Neutrophil (primary cell): ENCODE results near the gene COL21A1.
"Not testable (repeated sequence)": the region's sequence is repeated elsewhere in the genome, so short reads cannot be mapped to it uniquely, and the experiment has no call there.

ENCODE experiments used
- H3K27ac ChIP-seq: fragments of 200-600 bp; sonication (generic); 2 replicates; pipeline ENCODE4 v1.5.1; 2016; ENCODE audit warnings: mild to moderate bottlenecking, moderate library complexity
- H3K27me3 ChIP-seq: fragments of 200-600 bp; sonication (generic); 2 replicates; pipeline ENCODE4 v1.6.0; 2016; ENCODE audit warnings: mild to moderate bottlenecking
- H3K36me3 ChIP-seq: fragments of 200-600 bp; sonication (generic); 2 replicates; pipeline ENCODE4 v1.5.1; 2017
- H3K4me1 ChIP-seq, 2 experiments: fragments of 200-600 bp in 1 of 2; sonication (generic) in 1 of 2; 1 replicate in 1 of 2; 2 replicates in 1 of 2; pipeline versions ENCODE4 v1.5.1 to v1.6.1; 2013 to 2016; ENCODE audit warnings: low read depth in 1 of 2, low read length in 1 of 2, mild to moderate bottlenecking in 1 of 2, moderate library complexity in 1 of 2; ENCODE audit not compliant: control insufficient read depth in 1 of 2, insufficient read depth in 1 of 2
- H3K4me3 ChIP-seq, 2 experiments: fragments of 200-600 bp in 1 of 2; sonication (generic) in 1 of 2; 1 replicate in 1 of 2; 2 replicates in 1 of 2; pipeline ENCODE4 v1.5.1; 2013 to 2016; ENCODE audit warnings: low read depth in 1 of 2, low read length in 1 of 2, mild to moderate bottlenecking in 1 of 2, moderate library complexity in 1 of 2
- H3K9me3 ChIP-seq: fragments of 200-600 bp; sonication (generic); 2 replicates; pipeline ENCODE4 v1.5.1; 2016
- TF ChIP-seq, protein P1 (sequence below): fragments of 200-600 bp; sonication (generic); IDR thresholded peaks from 2 replicates; pipeline ENCODE4 v1.5.1; 2016; ENCODE audit warnings: antibody characterized with exemption

The COL21A1 gene

DNA sequence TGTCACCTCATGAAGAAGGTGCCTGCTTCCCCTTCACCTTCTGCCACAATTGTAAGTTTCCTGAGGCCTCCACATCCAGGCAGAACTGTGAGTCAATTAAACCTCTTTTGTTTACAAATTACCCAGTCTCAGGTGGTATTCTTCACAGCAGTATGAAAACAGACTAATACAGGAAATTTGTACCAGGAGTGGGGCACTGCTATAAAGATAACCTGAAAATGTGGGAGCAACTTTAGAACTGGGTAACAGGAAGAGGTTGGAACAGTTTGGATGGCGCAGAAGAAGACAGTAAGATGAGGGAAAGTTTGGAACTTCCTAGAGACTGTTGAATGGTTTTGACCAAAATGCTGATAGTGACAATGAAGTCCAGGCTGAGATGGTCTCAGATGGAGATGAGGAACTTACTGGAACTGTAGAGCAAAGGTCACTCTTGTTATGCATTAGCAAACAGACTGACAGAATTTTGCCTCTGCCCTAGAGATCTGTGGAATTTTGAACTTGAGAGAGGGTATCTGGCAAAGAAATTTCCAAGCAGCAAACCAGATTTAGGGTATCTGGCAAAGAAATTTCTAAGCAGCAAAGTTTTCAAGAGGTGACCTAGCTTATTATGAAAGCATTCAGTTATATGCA, 23.5 kb upstream of the COL21A1 start:
- no peaks in the 10 kb centered on the region for H3K27me3 ChIP-seq
- TF ChIP-seq, protein P1, sequence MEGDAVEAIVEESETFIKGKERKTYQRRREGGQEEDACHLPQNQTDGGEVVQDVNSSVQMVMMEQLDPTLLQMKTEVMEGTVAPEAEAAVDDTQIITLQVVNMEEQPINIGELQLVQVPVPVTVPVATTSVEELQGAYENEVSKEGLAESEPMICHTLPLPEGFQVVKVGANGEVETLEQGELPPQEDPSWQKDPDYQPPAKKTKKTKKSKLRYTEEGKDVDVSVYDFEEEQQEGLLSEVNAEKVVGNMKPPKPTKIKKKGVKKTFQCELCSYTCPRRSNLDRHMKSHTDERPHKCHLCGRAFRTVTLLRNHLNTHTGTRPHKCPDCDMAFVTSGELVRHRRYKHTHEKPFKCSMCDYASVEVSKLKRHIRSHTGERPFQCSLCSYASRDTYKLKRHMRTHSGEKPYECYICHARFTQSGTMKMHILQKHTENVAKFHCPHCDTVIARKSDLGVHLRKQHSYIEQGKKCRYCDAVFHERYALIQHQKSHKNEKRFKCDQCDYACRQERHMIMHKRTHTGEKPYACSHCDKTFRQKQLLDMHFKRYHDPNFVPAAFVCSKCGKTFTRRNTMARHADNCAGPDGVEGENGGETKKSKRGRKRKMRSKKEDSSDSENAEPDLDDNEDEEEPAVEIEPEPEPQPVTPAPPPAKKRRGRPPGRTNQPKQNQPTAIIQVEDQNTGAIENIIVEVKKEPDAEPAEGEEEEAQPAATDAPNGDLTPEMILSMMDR = no peak
- no peaks in the 10 kb centered on the region for H3K4me1 ChIP-seq
- no peaks in the 10 kb centered on the region for H3K36me3 ChIP-seq
- H3K9me3 ChIP-seq = no peaks in the 10 kb centered on the region
- no peak overlapping the region for H3K27ac ChIP-seq
- H3K4me3 ChIP-seq = no peak overlapping the region

DNA sequence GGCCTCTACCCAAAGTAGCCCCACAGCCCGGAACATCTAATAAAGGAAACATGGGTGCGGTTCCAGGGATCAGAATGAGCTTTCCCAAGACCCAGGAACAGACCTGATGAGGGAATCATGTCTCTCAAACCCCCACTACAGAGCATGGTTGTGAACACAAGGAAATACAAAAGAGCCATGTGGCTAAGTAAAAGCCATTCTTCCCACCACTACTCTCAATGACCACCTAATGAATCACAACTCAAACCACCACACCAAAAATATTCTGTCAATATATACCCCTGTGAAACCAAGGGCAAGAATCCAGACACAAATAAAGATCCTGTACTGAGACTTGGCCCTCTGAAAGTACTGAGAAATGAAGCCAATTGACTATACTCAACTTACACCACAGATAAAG, 20.9 kb upstream of the COL21A1 start:
- Histone ChIP-seq H3K9me3 (no peaks in the 10 kb centered on the region), H3K36me3 (no peaks in the 10 kb centered on the region), H3K4me3 (no peak overlapping the region), H3K27ac (no peak overlapping the region), H3K4me1 (no peaks in the 10 kb centered on the region), H3K27me3 (no peaks in the 10 kb centered on the region)
- TF ChIP-seq, protein P1 = no peak

DNA sequence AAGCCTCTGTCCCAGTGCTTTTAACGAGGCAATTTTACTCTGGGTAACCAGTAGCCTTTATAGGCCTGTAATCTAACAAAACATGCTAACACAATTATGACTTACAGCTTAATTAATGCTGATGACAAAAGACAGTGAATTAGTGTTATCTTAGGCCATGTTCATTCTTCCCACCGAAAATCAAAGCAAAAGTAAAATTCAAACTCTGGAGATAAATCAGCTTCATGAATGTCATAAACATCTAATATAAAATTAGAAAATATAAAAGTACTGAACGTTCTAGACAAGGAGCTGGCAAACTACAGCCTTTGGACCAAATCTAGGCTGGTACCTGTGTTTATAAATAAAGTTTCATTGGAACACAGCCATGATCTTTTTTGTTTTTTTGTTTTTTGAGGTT, 18.6 kb upstream of the COL21A1 start:
- Histone ChIP-seq H3K27me3 (no peaks in the 10 kb centered on the region), H3K36me3 (no peaks in the 10 kb centered on the region), H3K4me3 (no peak overlapping the region), H3K27ac (no peak overlapping the region), H3K9me3 (no peaks in the 10 kb centered on the region), H3K4me1 (no peaks in the 10 kb centered on the region)
- TF ChIP-seq, protein P1 = no peak

DNA sequence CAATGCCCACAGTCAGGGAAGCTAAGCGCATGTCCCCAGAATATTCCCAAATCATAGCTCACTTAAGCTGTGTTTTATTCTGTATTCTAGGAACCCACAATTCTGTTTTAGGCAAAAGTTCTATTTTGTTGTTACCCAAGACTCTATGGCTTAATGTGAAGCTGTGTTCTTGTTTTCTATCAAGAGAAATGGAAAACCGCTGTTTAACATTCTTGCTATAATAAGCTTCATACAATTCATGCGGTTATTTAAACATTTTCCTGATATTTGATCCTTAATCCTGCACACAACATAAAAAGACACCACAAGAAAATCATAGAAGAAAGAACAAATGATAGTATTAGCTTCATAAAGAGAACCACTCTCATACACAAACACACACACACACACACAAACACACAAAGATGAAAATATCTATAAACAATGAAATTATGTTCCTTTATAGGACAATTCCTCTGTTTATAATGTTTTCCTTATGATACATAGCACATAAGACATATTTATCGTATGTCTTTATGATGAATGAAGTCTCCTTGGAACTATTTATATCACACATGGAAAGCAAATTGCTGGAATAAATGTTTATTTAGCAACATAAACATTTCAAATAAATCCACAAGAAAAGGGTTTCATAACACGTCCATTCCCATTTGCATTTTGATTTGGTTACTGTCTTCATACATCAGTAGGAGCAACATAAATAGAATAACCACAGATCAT, 16.4 kb upstream of the COL21A1 start:
- Histone ChIP-seq H3K4me3 (no peak overlapping the region), H3K27me3 (no peaks in the 10 kb centered on the region), H3K27ac (no peak overlapping the region), H3K9me3 (no peaks in the 10 kb centered on the region), H3K4me1 (no peaks in the 10 kb centered on the region), H3K36me3 (no peaks in the 10 kb centered on the region)
- TF ChIP-seq, protein P1 = no peak

DNA sequence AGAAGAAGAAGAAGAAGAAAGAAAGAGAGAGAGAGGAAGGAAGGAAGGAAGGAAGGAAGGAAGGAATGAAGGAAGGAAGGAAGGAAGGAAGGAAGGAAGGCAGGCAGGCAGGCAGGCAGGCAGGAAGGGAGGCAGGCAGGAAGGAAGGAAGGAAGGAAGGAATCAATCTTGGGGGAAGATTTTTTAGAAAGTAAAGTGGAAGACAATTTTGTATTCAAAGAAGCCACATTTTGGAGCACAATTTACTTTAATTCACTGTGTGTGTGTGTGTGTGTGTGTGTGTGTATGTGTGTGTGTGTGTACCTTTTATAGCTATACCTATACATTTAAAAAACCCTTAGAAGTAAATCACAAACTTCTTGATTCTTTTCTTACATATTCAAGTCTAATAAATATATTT, 13.2 kb upstream of the COL21A1 start:
- not testable (repeated sequence) for H3K27ac ChIP-seq, H3K36me3 ChIP-seq, H3K4me1 ChIP-seq, H3K27me3 ChIP-seq, H3K4me3 ChIP-seq, H3K9me3 ChIP-seq

DNA sequence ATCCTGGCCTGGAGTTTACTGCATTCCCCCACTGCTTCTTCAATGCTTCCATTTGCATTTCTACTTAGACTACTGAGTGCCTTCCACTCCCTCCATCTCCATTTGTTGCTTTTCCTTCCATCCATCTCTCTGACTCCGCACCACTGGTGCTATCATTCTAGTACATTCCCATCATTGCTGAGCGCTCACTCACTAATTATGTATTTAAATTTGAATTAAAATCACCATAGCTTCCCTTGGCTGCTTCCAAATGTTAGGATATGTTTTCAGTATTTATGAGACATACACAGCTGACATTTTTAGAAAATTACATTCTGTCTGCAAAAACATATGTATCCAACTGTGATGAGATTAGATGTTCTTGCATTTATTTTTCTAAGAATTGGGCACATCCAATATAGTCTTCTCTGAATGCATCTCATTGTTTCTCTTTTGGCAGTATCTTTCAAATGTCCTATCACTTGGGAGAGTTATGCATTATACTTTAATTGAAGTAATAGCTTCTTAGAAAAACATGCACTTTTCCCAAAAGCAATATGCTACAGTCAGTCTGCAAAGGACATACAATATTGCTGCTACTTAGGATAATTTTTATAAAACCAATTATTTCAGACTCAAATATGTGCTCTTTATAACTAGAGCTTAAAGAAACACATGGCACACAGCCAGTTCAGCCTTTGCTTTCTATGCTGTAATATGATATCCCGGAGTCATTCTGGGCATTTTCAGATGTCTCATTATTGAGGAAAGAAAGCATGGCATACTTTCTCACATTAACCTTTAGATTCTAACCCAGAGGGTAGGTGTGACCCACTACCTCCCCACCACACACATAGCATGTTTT, 12.1 kb upstream of the COL21A1 start:
- Histone ChIP-seq H3K9me3 (no peaks in the 10 kb centered on the region), H3K27me3 (no peaks in the 10 kb centered on the region), H3K4me1 (no peaks in the 10 kb centered on the region), H3K27ac (no peak overlapping the region), H3K4me3 (no peak overlapping the region), H3K36me3 (no peaks in the 10 kb centered on the region)
- TF ChIP-seq, protein P1 = no peak
